ENCODE results near the gene TFB2M. TPM values are rescaled to one million over a fixed set of nuclear protein-coding genes. Genes with fewer than 3 reads are reported as not detected.

The TFB2M gene
- total and polyA plus RNA-seq, 9 donors = 7.1 to 9.8 (median 9.0) TPM

DNA sequence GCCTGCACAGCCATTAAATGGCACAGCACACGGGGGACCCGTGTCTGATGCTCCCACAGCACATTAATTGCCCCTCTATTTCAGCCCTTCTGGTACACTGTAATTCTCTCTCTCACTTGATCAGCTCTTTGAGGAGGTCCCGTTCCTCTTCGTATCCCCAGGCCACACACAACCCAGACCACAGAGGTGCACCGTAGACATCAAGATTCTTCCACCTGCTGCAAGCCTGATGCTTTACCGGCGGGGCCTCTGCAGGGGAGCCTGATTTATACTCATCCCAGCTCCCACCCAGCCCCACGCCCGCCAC is 59.7 kb downstream of the TFB2M start:
- peaks cover 6% of the 10 kb centered on the region for H3K4me1 ChIP-seq (ENCODE audit: insufficient read depth)
- H3K4me3 ChIP-seq = peak overlapping the region; percentile 74
- H3K27me3 ChIP-seq = no peaks in the 10 kb centered on the region
- TF ChIP-seq, protein P1, sequence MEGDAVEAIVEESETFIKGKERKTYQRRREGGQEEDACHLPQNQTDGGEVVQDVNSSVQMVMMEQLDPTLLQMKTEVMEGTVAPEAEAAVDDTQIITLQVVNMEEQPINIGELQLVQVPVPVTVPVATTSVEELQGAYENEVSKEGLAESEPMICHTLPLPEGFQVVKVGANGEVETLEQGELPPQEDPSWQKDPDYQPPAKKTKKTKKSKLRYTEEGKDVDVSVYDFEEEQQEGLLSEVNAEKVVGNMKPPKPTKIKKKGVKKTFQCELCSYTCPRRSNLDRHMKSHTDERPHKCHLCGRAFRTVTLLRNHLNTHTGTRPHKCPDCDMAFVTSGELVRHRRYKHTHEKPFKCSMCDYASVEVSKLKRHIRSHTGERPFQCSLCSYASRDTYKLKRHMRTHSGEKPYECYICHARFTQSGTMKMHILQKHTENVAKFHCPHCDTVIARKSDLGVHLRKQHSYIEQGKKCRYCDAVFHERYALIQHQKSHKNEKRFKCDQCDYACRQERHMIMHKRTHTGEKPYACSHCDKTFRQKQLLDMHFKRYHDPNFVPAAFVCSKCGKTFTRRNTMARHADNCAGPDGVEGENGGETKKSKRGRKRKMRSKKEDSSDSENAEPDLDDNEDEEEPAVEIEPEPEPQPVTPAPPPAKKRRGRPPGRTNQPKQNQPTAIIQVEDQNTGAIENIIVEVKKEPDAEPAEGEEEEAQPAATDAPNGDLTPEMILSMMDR (IDR thresholded peaks at IDR 0.05) = no peak
- TF ChIP-seq EP300 (IDR thresholded peaks at IDR 0.05) (no peak), POLR2A (IDR thresholded peaks at IDR 0.05) (no peak)
- no peaks in the 10 kb centered on the region for H3K36me3 ChIP-seq
- 1 to 3% (median 1%) methylated on average over 9 of the region's 9 CpGs for WGBS, 3 donors
- DNase-seq = no peak
- H3K9me3 ChIP-seq = no peaks in the 10 kb centered on the region
- intact Hi-C loops (cut with DNase I) = no loop called here
- H3K27ac ChIP-seq = no peak overlapping the region

- no peak overlapping the region for H3K4me3 ChIP-seq
- H3K4me1 ChIP-seq (ENCODE audit: insufficient read depth) = peaks cover 6% of the 10 kb centered on the region
- WGBS, 3 donors = 75 to 78% (median 76%) methylated on average over 7 of the region's 7 CpGs
- no peaks in the 10 kb centered on the region for H3K27me3 ChIP-seq
- DNase-seq = no peak
- no peaks in the 10 kb centered on the region for H3K9me3 ChIP-seq
- no peak overlapping the region for H3K27ac ChIP-seq
- no peaks in the 10 kb centered on the region for H3K36me3 ChIP-seq
- intact Hi-C loops (cut with DNase I) = no loop called here
- TF ChIP-seq EP300 (IDR thresholded peaks at IDR 0.05) (no peak), POLR2A (IDR thresholded peaks at IDR 0.05) (no peak)
- TF ChIP-seq, protein P1 (IDR thresholded peaks at IDR 0.05) = no peak
Observed at GRCh38 chr1:246503341-246503740, 62.7 kb downstream of the TFB2M start.

DNA sequence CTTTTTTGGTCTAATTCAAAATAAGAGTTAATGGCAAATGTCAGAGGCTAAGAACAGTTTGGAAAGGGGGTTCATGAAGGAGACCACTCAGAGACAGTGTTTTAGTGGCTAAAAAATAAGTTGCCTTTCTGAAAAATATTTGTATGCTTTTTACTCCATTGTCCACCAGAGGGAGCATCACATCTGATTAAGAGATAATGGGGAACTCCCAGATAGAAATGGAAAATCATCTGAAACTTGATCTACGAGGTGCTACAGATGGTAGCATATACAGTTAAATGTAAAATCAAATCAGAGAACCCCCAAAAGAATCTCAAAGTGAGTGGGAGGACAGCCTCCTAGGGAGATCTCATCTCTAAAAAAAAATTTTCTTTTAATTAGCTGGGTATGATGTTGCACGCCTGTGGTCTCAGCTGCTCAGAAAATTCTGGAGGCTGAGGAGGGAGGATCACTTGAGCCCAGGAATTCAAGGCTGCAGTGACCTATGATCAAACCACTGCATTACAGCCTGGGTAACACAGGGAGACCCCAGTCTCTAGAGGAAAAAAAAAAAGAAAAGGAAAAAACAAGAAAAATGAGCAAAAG is 68.6 kb downstream of the TFB2M start:
- Histone ChIP-seq H3K27ac (no peak overlapping the region), H3K27me3 (no peaks in the 10 kb centered on the region), H3K9me3 (no peaks in the 10 kb centered on the region), H3K36me3 (no peaks in the 10 kb centered on the region), H3K4me1 (ENCODE audit: insufficient read depth) (no peaks in the 10 kb centered on the region), H3K4me3 (no peak overlapping the region)
- TF ChIP-seq, protein P1 (IDR thresholded peaks at IDR 0.05) = peak; percentile 31 to 56 (median 44)
- TF ChIP-seq EP300 (IDR thresholded peaks at IDR 0.05) = no peak
- intact Hi-C loops (cut with DNase I) = loop anchor here in 1 of 4 donors (5.0 kb wide), 1 partner anchor 200 kb away; no protein-coding TSS in a partner anchor
- DNase-seq = no peak
- WGBS, 3 donors = 49 to 56% (median 52%) methylated on average over 2 of the region's 2 CpGs

DNA sequence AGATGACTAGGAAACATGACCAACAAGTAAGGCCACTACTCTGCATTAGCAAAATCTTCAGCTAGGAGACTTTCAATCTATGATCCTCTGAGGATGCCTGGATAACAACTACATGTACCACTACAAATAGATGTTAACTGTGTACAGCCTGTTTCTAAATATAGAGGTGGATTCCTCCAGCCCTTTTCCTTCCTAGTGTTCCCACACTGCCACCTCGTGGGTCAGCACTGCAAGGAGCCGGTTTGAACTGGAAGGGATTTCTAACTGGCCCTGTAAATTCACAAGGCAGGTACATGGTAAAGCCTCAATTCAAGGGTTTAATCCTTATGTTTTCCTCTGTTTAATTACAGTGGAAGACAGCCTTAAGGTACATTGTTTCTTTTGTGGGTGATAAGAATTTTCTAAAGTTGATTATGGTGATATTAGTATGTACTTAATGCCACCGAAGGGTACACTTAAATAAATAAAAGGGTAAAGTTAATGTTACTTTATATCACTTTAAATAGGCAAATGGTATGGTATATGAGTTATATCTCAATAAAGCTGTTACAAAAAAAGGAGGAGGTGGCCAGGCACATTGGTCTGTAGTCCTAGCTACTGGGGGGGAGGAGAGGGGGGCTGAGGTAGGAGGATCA is 73.3 kb downstream of the TFB2M start:
- Histone ChIP-seq H3K4me3 (no peak overlapping the region), H3K27me3 (no peaks in the 10 kb centered on the region), H3K27ac (no peak overlapping the region), H3K4me1 (ENCODE audit: insufficient read depth) (no peaks in the 10 kb centered on the region), H3K36me3 (no peaks in the 10 kb centered on the region), H3K9me3 (no peaks in the 10 kb centered on the region)
- intact Hi-C loops (cut with DNase I) = loop anchor here in 2 of 4 donors (5.0 kb wide), 1 partner anchor 1340 kb away; the partner anchor contains the start of gene KIF26B (in 2 of the 2)
- 30 to 34% (median 33%) methylated on average over 3 of the region's 3 CpGs for WGBS, 3 donors
- DNase-seq = peak; percentile 55 to 80 (median 71)
- no peak for TF ChIP-seq EP300 (IDR thresholded peaks at IDR 0.05)
- TF ChIP-seq, protein P1 (IDR thresholded peaks at IDR 0.05) = peak; percentile 58 to 60 (median 59)
